Measurements from ENCODE around the gene LCN10.
A peak's percentile ranks its signal among the peaks of the same experiment; 100 is the strongest.

The LCN10 gene

DNA sequence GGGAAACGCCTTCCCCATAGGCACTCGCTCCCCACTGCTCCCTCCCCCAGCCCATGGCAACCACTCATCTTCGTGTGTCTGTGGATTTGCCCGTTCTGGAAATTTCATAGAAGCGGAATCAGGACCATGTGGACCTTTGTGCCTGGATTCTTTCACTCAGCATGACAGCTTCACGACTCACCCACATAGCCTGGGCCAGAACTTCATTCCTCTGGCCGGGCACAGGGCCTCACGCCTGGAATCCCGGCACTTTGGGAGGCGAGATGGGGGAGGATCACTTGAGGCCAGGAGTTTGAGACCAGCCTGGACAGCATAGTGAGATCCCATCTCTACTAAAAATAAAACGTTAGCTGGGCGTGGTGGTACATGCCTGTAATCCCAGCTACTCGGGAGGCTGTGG lies 42.4 kb downstream of the LCN10 start:
- no peak for DNase-seq (ENCODE audit: low spot score)

DNA sequence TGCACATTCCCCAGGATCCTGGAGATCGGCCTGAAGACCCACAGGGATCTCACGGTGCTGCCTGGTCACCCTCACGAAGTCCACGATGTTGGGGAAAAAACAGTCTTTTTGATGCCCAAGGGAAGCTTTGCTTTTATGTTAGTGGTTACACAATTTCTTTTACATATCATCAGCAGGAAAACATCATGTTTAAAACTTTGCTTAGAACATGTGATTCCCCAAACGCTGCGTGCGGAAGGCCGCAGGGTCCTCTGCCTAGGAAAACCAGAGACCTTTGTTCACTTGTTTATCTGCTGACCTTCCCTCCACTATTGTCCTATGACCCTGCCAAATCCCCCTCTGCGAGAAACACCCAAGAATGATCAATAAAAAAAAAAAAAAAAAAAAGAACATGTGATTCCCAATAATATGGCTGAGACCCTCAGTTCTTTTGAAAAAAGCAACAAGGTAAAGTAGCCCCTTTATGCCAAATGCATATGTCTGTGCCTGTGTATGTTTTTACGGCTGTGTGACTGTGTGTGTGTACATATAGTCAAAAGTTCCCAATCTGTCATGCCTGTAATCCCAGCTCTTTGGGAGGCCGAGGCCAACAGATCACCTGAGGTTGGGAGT lies 44.0 kb downstream of the LCN10 start:
- DNase-seq (ENCODE audit: low spot score): no peak

DNA sequence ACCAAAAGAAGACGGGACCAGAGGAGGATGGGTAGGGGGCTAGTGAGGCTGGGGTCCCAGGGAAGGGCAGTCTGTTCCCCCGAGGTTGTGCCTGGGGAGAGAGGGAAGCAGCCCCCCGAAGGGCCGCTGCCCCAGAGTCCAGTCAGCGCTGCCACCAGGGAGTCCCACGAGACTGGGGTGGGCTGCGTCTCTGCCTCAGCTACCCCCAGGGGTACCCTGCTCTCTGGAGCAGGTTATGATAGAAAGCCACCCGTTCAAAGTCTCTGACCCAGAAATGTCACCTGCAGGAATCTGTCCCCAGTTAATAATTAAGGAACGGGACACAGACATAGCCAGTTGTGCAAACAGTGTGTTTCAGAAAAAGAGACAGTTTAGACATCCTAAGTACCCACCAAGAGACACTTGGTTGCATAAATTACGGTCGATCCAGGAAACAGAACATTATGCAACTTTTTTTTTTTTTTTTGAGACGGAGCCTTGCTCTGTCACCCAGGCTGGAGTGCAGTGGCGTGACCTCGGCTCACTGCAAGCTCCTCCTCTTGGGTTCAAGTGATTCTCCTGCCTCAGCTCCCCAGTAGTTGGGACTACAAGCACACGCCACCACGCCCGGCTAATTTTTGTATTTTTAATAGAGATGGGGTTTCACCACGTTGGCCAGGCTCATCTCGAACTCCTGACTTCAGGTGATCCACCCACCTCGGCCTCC lies 44.8 kb downstream of the LCN10 start:
- DNase-seq (ENCODE audit: low spot score): no peak

DNA sequence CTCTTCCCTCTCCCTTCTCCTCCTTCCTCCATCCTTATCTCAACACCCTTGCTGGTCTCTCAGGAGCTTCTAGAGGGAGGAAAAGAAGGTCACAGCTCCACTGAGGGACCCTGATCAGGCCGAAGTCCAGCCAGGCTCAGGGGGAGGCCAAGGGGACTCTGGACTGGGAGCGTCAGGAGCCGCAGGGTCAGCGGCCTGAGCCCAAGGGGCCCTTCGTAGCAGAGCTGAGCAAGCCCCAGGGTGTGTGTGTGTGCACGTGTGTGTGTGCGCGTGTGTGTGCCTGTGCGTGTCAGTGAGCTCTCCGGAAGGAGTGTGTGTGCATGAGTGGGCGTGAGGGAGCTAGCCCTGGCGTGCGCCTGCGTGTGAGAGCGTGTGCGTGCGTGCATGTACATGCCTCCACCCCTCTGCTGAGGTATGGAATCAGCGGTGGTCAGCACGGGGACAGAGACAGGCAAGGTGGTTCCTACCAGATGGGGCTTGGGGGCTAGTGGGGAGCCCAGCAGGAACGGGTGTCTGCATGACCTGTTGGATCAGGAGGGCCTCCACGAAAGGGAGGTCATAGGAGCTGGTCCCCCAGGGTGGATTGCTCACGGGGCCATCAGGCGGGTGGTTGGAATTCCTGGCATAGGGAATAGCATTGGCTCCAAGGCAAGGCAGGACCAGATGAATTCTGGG lies 45.5 kb downstream of the LCN10 start:
- DNase-seq (ENCODE audit: low spot score): no peak

DNA sequence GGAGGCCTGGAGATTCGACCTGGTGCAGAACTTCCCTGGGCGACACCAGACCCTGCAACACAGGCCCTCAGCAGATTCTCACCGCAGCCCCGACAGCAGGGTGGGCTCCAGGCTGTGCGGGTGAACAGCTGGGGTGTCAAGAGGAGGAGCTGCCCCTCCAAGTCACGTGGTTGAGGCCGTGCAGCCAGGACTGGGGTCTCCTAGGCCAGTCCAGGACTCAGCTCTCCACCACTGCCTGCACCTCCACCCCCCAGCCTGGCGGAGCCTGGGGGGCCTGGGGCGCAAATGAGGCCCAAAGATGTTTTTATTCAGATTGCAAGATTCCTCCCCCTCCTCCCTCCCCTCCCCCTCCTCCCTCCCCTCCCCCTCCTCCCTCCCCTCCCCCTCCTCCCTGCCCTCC lies 46.2 kb downstream of the LCN10 start:
- DNase-seq (ENCODE audit: low spot score): no peak

DNA sequence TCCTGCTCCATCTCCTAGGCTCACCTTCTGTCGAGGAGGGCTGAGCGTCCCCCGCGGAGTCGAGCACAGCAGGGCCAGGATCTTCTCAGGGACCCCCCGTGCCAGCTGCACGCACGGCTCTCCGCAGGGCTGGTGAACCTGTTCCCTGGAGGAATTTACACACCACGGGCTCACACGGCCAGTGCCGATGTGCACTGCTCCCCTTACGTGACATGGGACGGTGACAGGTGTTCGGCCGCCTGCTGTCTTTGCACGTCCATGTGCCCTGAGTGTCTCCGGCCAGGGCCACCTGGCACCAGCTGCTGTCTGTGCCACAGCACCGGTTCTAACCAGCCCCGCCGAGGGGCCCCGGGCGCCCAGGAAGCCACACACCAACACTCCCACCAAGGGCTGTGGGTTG lies 46.8 kb downstream of the LCN10 start:
- DNase-seq (ENCODE audit: low spot score): no peak

DNA sequence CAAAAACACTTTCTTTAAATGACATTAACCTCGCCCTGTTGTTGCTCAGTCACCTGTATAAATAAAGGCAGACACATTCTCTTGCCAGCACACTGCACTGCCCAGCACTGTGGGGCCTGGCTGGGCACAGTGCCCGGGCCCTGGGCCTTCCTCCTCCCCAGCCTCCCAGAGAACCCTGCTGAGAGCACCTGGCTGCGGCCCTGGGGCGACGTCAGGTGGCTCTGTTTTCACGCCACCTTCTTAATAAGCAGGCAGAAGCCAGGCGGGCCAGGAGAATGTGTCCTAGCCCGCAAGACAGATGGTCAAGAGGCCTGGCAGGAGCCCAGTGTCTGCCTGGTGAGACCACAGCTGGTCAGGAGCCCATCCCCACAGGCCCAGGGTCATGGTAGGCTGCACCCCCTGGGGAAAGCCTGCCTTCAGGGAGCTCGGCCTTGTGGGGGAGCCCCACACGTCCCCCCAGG lies 47.3 kb downstream of the LCN10 start:
- DNase-seq (ENCODE audit: low spot score): no peak

DNA sequence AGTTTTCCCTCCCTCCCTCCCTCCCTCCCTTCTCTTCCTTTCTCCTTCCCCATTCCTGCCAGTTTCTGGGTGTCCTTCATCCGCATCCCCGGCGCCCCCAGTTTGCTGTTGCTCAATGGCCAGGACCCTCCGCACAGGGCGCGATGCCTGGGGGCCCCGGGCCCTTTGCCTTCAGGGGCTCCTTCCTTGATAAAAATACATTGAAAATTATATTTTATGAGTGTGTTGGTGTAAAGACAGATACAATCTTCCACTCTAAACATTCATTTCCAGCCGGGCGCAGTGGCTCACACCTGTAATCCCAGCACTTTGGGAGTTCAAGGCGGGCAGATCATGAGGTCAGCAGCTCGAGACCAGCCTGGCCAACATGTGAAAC lies 47.9 kb downstream of the LCN10 start:
- no peak for DNase-seq (ENCODE audit: low spot score)

DNA sequence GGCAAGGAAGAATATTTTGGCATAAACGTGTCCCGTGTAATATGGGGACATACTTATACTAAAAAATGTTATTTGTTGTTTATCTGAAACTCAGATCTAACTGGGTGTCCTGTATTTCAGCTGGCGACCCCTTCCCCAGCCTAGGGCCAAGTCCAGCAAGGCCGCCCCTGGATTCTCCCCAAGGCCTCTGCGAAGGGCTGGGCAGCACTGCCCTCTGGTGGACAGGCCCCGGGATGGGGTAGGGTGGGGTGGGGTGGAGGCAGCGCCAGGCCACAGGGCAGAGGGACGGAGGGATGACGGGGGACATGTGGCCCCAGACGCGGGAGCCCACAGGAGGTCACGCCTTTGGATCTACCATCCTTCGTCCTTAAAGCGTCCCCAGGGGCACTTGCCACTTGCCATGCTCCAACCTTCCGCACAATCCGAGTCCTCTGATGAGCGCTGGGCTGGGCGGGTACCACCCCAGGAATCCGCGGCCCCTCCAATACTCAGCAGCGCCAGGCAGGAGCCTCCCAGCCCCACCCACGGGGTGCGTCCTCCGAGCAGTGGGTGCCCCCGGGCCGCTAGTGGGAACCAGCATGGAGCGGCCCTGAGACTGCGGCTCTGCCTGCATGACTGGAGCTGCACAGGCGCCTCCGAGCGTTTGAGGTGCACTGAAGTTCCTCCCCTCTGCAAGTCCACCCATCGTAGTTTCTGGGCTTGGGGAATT lies 48.4 kb downstream of the LCN10 start:
- DNase-seq (ENCODE audit: low spot score): peak; percentile 91

DNA sequence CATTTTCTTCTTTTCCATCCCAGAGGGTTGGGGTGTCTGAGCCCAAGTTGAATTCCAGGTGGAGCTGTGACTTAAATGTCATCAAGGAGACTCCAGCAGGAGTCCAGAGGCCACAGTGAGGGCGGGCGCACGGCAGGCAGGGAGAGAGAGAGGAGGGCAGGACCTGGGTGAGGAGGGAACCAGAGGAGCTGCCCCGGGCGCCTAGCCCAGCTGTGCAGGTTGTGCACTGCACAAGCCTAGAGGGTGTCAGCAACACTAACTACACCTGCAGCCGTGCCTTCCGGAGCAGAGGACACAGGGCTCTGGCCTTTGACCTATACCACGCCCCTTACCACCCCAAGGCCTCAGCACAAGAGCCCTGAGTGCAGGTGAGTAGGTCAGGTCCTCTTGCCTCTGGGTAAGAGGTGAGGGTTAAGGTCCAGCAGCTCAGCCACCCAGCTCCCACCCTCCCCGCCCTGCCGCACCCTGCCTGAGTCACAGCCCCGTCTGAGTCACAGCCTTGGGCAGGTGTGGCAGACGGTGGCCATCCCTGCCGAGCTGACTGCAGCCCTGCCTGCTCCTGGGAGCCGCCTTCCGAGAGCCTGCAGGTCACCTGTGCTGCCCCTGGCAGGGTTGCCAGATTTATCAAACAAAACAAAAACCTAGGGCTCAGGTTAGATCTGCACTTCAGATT lies 49.1 kb downstream of the LCN10 start:
- peak; percentile 55 for DNase-seq (ENCODE audit: low spot score)

DNA sequence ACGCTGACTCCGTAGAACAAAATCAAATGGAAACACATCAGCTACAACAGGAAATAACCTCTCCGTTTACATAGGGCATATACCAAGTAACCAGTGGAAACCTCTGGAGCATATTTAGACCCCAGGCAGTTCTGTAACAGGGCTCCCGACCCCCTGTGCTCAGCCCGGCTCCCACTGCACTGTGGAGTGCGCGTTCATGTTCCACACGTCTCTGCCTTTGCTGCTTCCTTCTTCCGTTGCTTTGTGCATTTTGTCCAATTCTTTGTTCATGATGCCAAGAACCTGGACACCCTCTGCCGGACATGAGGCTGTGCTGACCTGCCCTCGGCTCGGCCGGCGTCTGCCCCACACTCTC lies 49.6 kb downstream of the LCN10 start:
- DNase-seq (ENCODE audit: low spot score): no peak

DNA sequence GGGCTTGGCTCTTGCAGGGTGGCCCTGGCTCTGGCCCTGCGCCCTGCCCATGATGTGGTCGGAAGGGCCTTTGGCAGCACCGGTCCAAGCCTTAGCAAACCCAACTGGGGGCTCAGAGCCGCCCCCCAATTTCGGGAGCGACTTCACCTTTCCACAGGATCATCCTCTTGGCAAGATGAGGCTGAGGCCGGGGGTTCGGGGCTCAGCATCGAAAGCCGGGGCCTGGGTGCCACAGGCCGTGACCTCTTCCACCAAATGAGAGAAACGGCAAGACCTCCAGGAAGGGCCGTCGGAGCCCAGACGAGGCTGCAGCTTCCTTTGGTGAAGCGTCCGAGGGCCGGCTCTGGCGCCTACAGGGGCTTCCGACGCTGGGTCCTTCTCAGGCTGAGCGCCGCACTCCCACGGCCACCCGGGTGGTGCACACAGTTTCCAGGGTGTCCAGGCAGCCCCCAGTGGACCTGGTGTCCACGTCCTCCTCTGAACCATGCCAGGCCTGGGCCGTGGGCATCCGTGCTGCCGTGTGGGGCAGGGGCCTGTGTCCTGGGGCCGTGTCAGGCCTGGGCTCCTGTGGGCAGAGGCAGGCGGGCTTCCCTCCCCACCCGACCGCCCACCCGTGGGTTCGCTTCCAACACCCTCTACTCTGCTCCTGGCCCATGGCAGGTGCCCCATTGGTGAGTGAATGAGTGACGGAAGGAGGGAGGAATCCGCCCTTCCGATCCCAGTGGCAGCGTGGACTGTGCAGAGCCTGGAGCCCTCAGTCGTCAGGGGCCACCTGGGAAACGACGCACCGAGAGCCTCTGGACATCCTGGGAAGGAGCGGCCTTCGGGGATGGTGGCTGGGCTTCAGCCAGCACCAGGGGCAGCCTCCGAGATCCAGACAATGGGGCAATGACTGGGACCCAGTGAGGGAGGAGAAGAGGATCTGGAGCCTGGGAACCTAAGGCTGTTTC lies 50.3 kb downstream of the LCN10 start:
- DNase-seq (ENCODE audit: low spot score): no peak

DNA sequence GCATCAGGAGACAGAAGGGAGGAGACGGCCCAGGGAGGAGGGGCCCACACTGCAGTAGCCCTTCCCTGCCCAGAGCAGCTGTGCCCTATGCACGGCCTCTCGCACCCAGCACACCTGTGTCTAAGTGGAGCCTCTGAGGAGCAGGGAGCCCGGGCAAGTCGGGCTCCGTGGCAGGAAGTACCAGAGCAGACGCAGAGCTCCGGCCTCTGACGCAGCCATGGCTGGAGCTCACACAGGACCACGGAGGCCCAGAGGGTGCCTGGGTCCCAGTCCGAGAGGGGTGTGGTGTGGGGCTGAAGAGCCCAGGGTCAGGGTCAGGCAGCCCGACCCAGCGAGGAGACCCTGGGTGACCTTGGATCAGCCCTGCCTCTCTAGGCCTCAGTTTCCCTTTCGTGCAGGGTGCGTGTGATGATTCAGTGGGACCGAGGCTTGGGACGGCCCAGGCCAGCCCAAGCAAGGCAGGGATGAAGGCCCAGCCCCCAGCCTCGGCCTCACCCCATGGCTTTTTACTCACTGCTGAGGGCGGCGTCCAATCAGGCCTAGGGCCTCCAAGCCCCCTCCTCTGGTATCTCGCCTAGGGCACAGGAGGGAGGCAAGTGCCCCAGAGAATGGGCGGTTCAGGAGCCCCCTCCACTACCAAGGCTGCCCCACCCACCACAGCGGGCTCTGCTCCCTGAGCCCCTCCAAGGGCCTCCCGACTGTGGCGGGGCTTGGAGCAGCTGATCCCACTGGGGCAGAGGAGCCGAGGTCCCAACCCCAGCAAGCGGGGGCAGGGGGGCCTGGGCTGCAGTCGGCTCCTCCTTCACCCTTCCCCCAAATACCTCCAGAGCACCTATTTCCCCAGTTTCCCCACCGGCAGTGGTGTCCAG lies 51.2 kb downstream of the LCN10 start:
- no peak for DNase-seq (ENCODE audit: low spot score)

DNA sequence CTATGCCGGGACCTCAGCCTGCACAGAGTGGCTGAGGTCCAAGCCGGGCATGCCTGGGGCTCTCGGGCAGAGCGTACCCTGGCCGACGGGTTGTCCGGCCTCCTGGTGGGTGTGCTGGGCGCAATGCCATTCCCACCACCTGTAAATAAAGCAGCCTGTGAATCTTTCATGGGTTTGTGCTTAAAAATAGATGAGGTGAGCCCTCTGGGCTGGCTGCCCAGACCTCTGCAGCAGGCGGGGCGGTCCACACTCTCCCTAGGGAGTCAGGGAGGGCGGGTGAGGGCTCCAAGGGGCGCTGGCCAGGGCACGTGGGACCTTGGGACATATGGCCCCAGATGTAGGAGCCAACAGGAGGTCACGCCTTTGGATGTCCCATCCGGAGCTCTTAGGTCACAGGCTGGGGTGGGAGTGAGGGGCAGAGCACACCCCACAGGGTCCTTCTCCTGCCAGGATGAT lies 51.9 kb downstream of the LCN10 start:
- no peak for DNase-seq (ENCODE audit: low spot score)

DNA sequence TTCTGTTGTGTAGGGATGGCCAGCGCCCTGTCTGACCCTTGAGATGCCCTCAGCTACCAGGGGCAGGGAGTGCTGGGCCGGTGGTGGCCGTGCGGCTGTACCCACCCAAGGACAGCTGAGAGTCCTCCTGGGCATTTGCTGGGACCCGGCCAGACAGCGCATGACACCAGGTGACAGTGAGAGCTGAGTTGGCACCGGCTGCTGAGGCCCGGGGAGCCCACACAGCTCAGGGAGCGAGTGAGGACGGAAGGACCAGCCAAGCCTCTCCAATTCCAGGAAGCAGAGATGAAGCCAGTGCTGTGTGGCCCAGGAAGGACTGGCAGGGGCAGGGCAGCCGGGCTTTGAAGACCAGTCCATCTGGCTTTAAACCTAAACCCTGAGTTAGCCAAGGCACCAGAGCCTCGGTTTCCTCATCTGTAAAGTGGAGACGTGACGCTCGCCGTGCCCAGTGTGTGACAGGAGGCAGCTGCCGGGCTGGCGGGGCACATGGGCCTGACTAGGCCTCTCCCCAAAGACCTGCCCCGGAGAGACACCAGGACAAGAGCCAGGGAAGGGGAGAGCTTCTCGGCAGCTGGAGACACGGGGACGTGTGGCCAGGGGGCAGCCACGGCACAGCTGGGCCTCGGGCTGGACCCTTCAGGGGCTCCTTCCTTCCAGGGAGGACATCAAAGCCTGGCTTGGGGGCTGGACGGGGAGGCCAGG lies 52.5 kb downstream of the LCN10 start:
- no peak for DNase-seq (ENCODE audit: low spot score)

DNA sequence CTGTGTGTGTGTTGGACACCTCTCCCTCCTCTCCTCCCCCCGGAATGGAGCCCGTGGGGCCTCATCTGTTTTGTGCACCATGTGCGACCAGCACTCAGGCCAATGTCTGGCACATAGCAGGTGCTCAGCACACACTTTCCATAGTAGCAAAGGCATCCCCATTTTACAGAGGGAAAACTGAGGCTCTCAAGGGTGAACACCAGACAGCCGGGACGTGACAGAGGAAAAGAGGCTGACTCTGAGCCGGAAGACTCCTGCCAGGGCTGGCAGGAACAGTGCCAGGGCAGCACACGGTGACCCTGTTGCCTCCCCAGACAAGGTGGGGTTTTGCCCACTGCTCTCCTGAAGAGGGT lies 53.7 kb downstream of the LCN10 start:
- no peak for DNase-seq (ENCODE audit: low spot score)

DNA sequence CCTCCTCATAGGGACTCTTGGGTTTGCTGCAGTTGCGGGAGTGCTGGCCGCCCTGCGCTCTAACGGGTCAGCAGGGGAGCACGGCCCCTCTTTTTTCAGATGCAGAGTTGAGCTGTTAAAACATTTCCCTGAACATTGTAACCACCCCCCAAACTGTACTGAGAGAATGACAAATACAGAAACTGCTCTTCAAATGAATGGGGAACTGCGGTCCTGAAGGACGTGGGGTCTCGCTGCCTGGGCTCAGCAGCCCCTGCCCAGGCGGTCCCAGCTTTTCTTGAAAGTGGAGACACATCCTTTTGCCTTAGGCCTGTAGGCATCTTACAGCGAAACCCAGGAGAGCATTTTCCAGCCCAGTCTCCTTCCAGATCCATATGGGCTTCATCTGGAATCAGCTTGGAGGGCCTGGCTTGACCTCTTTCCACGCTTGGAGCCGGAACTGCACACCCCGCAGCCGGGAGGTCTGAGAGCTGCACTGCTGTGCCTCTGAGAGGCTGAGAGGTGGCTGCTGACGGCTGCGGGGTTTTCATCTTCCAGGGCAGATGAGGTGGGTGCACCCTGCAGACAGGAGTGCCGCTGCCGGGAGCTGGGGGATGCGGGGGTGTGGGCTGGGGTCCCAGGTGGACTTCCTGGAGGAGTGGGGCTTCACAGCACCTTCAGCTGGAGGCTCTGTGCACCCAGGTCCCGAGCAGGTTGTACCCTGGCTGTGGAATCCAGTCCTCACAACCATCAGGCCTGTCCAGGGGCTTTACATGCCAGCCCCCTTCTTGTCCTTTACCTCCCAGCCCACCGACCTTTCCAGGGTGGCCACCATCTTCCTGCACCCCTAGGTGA lies 54.2 kb downstream of the LCN10 start:
- DNase-seq (ENCODE audit: low spot score): no peak
